HG02588 (cell line): ENCODE measurements around the gene TMEM169.

Source experiments
- ATAC-seq: cut with Tn5 transposase; IDR thresholded peaks from one replicate; pipeline ENCODE4 v1.9.1; 2021; ENCODE audit warnings: mild to moderate bottlenecking, moderate library complexity; ENCODE audit not compliant: unreplicated experiment

TMEM169 gene, protein sequence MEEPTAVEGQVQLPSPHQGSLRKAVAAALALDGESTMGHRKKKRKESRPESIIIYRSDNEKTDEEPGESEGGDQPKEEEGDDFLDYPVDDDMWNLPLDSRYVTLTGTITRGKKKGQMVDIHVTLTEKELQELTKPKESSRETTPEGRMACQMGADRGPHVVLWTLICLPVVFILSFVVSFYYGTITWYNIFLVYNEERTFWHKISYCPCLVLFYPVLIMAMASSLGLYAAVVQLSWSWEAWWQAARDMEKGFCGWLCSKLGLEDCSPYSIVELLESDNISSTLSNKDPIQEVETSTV

DNA sequence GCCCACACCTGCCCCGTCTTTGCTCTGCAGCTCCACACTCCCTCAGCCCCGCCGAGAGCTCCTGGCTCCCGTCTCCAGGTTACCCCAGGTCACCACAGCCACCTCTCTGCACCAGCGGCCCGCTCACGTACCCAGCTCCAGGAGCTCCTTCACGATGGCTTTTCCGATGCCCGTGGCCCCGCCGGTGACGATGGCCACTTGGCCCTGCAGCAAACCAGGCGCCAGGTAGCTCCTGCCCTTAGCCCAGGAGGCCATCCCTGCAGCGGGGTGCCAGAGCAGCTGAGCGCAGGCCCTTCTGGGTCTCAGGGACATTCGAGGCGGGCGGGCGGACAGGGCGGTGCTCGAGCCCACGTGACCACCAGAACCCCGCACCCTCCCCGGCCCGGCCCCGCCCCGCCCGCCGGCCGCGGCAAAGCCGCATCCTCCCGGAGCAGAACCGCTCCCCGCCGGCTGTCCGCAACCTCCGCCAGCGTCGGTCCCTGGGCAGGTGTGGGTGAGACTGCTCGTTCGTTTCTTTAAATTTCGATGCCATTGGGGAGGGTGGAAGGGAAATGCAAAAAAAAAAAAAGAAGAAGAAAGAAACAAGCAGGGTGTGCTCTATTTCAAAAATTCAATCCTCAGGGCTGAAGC is at the start of gene TMEM169, which contains the start of gene PECR:
Gene TMEM169, plus strand, starts transcription at position 433 of the 630 bp plus-strand sequence. CDS start 14,045 bp downstream, outside the sequence.
Gene PECR, minus strand, starts transcription at position 323 of the 630 bp plus-strand sequence. Its CDS starts 68 bp downstream, at position 255.
- ATAC-seq: peak; percentile 96

DNA sequence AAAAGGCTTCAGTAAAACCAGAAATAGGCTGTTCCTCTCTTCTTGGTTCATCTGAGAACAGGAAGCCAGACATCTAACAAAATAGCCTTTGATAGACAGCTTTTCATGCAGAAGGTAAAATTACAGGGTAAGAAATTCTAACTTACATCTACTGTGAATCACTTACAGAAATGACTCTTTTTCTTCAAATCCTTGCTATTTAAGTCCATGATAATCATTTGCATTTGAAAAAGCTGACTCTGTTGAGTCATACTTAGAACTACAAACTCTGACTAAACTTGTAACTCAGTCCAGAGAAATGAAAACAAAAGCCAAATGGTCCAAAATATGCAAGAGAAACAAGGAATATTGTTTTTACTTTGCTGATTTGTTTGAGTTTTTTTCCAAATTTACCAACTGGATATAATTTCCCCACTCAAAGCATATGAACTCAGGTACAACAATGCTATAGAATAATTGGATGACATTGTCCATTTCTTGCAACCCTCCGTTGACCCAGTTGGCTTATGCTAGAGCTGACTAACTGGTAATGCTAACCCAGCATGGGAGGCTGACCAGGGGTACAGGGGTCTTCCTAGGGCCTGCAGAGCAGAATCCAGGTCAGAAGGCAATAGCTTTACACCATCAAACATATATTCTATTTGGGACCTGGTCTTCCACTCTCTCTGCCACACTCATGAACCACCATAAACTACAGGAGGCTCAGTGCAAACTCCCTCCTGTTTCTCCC is 49.6 kb upstream of the TMEM169 start:
- ATAC-seq: peak; percentile 75

DNA sequence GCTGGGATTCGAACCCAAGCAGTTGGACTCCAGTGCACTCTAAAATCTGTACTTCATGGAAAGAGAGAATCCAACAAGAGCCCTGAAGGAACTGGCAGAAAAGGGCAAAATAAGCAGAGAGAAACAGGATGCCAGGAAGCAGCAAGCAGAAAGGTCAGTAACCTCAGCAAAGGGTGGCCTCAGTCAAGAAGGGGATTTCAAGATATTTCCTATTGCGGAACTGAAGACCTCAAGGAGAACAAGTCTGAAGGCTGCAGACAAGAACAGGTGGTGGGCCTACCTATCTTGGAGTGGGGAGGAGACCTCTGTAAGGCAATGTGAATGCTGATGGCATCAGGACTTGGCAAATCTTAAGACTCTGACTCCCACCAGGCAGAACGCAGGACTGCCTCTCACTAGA is 48.3 kb upstream of the TMEM169 start:
- peak; percentile 33 for ATAC-seq

DNA sequence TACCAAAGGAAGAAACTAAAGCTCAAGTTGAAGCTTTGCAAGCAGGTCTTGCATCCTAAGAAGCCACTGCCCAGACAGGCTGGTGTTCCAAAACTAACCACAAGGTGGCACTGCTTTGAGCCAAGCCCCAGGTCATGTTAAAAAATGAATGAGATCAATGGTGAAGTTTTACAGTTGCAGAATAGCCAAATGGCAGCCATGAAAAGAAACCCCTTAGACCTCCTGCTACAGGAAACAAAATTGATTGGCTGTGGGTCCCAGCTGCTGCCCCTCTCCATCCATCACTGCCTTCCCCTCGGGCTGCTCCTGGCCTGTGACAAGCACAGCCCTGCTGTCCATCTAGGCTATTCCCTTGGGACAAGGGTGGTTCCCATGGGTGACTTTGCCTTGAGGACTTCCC is 47.7 kb upstream of the TMEM169 start:
- ATAC-seq: peak; percentile 34

DNA sequence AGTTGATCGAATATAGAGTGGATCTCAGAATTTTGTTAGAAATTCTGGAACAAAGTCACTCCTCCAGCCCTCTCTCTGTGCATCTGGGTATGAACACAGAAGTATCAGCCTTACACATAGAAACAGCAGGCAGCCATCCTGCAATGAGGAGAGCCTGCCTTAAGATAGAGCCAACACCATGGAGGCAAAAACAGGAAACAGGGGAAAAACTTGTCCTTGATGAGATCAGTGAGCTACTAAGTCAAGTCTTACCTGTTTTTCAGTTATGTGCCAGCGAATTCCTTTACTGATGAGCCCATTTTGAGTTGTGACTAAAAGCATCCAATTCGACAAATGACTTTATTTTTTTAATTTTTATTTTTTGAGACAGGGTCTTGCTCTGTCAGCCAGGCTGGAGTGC is 41.8 kb upstream of the TMEM169 start:
- no peak for ATAC-seq

DNA sequence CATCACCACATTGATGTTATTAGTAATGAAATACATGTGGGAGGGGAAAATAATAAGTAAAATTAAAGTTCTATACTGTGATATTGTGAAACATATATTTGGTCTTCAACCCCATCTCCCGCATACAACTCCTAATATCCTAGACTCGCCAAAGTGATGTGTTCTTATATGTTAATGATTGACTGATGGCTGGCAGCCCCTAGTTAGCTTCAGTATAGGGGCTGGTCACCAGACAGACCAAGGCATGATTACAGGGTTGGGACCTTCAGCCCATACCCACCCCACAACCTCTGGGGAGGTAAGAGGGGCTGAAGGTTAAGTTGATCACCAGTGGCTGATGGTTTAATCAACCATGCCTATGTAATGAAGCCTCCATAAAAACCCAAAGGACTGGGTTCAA is 40.3 kb upstream of the TMEM169 start:
- ATAC-seq: no peak

DNA sequence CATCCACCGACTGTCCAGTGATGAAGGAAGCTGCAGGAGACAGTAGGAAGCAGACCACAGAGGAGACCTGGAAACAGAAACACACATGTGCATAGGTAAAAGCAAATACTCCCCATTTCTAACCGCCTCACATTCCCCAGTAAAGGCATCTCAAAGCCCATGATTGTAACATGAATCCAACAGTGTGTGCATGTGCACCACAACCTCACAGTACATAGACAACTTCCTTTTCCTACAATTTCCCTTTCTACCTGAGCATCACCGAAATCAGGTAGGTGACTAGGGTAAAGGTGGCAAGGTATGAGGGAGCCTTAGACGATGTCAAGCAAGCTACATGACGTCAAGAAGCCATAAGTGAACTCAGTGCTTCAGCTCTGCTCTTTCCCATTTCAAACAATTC is 37.8 kb upstream of the TMEM169 start:
- no peak for ATAC-seq

DNA sequence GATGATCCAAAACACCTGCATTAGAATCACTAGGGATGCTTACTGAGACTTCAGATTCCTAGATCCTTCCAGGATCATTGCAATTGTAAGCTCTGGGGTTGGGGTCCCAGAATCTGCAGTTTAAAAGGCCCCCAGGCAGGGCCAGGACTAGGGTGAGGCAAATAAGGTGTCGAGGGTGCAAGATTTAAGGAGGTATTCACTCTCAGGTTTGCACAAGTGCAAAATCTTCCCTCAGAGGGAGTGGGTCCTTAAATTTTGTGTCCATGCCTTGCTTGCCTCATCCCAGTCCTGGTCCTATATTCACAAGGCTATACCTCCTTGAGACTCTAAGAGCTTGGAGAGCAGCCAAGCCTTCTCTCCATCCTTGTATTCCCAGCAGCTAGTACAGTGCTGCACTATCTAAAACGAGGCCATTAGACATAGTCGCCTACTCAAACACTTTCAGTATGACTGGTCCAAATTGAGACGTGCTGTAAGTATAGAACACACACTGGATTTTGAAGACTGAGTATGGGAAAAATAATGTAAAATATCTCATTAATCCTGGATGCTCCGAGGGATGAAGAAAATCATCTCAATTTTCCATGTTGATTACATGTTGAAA is 36.7 kb upstream of the TMEM169 start:
- ATAC-seq: peak; percentile 96

DNA sequence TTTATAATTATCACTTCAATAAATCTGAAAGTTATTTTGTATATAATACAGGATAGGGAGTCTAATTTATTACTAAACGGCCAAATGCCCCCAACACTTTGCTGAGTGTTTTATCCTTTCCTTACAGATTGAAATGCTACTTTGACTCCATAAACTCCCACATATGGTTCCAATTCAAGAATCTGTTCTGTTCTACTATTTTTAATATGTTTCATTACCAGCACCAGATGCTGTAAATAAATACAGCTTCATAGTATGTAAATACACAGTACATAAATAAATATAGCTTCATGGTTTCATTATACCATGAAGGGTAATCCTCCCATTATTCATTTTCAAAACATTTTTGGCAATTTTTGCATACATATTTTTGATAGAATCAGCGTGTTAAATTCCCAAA is 34.3 kb upstream of the TMEM169 start:
- ATAC-seq: no peak

DNA sequence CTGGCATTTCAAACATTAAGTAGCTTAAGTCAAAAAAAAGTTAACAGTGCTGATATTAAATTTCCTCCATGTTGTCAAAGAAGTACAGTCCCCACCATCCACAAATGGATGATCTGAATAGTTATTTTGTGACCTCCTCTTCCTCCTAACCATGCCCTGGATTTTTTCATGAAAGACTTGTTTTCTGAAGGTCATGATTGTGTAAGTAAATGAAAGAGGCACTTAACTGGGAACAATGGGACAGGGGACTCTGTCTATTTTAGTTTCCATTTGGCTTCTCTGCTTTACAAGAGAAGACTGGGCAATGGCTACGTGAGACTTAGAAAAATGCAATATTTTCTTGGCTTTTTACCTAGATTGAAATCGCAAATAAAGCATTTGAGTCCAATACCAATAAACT is 32.3 kb upstream of the TMEM169 start:
- no peak for ATAC-seq

DNA sequence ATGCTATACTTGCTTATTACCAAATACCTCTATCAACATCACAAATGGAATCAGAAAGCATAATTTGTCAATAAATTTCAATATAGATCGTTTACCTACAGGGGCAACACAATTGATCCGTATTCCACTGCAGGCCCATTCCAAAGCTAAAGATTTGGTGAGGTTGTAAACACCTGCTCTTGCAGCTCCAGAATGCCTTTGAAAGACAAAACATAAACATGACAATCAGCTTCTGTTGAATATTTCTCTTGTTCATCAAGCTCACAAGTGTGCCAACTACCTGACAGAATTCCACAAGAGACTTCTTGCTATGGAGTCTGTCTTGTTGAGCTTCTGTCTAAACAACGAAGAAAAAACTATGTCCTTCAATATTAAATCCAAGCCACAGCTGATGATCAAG is 30.4 kb upstream of the TMEM169 start:
- ATAC-seq: no peak

DNA sequence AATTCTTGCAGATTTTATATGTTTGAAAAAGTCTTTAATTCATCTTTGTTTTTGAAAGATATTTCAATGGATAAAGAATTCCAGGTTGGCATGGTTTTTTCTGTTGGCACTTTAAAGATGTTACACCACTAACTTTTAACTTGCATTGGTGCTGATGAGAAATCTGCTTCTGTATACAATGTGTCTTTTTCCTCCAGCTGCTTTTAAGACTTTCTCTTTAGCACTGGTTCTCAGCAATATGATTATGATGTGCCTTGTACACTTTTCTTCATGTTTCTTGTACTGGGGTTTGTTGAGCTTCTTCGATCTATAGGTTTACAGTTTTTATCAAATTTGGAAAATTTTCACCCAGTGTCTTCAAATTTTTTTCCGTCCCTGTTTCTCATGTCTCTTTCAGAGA is 29.3 kb upstream of the TMEM169 start:
- no peak for ATAC-seq

DNA sequence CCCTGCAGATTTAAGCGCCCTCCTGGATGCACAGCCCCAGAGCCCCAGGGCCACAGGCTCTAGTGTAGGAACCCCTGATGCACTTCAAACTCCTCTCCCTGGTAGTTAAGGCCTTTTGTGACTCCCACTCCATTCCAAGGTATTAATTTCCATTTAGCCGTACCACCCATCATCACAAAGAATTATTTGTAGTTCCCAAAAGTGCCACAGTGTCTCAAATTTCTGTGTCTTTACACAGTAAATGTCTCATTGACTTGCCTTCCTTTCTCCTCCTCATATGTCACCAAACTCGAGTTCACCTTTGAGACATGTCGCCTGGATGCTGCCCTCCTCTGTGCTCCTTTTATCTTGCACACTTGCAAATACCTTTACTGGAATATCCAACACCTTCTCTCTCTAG is 26.0 kb upstream of the TMEM169 start:
- ATAC-seq: no peak

DNA sequence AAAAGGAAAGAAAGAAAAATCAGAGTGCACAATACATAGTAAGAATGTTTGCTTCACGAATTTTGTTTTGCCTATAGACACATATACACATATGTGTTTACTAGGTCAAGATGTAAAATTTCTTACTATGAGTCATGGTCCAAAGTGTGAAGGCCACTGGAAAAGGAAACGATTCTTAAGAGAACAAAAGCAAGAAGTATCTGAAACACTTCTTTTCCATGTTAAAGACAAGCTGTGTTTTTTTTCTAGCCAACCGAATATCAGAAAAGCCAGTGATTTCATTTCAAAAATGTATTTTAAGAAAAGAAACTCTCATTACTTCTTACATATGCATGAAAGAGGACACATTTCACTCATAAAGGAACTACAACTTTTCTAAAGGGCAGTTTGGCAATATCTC is 25.0 kb upstream of the TMEM169 start:
- ATAC-seq: peak; percentile 39

DNA sequence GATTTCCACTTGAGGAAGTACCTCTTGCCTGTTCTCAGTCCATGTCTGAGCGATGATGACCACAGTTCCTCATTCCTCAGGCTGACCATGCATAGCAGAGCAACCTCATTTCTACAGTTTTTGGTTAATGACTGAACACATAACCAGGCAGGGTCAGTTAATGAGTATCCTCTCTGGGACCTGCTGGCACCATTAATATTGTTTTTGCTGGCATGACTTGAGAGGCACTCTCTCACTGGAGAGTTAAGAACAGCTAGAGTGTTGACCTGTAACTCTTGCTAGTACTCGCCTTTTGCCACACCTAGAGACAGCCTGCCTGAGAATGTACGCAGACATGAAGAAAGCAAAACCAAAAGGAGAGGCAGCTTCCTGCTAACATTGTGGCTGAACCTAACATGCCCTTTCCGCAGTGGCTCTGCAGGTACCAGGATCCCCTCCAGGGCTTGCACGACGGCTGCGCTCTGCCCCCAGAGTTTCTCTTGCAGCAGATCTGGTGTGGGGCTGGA is 24.0 kb upstream of the TMEM169 start:
- ATAC-seq: peak; percentile 85

DNA sequence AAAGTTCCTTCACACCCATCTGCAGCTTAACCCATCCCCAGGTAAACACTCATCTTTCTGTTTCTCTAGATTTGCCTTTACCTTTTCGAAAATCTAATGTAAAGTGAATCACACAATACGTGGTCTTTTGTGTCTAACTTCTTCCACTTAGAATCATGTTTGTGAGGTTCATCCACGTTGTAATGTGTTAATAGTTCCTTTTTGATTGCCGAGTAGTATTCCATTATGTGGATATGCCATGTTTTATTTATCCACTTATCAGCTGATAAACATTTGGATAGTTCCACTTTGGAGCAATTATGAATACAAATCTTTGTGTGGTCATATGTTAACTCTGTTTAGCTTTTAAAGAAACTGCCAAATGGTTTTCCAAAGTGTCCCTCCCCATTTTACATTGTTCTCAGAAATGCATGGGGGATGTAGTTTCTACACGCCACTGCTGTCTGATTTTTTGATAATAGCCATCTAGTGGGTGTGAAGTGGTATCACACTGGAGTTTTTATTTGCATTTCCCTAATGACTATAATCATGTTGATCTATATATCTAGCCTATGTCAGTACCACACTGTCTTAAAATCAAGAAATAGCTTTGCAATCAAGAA is 22.4 kb upstream of the TMEM169 start:
- no peak for ATAC-seq

DNA sequence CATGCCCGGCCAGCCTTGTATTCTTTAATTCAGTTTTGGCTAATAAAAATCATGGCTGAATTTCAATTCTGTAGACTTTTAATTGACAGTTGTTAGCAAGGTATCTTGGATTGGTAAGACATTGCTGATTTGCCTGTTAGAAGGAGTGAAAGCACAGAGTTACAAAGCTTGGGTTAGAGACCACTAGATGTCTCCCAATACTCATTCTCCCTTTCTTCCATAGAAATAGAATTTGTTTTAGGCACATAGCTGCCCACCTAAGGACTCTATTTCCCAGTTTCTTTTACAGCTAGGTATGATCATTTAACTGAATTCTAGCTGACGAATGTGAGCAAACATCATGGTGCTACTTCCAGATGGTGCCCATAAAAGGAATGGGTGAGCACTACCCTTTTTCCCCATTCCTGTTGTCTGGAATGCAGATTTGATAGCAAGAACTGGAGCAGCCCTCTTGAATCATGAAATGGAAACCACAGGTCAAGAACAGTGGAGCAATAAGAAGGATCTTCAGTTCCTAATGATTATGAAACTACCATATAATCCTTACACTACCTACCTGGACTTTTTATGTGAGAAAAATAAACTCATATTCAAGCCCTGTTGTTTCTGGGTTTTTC is 17.6 kb upstream of the TMEM169 start:
- ATAC-seq: no peak

DNA sequence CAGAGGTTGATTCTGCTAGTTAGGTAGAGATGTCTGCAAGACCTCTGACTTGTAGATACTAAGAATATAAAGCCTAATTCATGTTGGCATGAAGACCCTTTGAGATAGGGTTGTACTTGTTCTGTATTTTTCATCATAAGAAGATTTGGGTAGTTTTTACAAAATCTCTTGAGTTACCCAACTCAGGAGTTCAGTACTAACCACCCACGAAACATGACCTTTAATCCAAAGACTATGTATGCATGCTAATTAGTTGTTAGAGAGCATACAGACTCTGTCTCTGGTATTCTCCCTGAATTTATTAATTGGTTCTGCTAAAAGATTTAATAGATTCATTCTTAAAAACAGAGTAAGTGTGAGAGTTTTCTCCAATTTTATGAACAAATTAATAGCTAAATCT is 17.1 kb upstream of the TMEM169 start:
- no peak for ATAC-seq

DNA sequence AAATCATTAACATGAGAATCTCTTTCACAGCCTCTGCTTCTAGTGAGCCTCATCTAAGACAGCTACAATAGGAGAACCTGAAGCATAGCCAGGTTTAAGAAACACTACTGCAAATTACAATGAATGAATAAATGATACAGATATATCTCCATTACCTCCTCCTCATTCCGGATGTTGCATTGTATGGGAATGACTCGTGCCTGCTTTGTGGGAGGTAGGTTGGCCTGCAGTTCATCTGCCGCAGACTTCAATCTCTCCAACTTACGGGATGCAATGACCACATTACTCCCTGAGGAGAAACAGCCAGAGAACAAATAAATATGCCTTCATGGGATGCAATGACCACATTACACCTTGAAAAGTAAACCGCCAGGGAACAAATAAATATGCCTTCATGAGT is 15.5 kb upstream of the TMEM169 start:
- no peak for ATAC-seq

DNA sequence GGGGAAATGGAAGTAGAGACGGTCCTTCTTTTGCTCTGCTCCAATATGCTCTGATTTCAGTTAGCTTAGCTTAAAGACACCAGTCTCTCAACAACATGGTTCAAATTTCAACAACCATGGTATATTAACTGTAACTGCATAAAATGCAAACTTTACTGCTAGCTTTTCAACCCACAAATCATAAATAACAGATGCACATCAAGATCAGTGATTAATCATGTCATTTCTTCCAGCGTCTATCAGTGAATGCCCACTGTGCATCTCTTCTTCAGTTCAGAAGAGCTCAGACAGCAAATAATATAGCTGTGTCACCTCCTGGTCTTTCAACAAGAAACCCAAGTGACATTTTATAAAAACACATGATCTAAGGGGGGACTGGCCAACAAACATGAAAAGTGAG is 12.7 kb upstream of the TMEM169 start:
- no peak for ATAC-seq
